ENCODE data around the gene ACOT7.
"Not testable (repeated sequence)": the region's sequence is repeated elsewhere in the genome, so short reads cannot be mapped to it uniquely, and the experiment has no call there.

ACOT7 gene

DNA sequence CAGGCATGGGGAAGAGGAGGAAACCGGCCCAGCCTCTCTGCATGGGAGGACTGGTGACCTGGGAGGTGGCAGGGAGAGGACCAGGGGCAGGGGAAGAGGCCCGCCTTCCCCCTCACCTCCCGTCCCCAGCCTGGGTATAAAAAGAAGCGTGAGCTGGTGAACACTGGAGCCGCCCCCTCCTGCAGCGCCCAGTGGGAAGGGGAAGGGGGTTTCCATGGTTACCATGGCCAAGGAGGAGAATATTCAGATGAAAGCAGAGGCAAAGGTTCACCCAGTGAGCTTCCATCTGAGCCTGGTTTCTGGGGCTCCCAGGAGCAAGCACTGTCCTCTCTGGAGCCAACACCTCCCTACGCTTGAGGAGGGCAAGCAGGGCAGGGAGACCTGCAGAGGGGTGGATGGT is 54.9 kb downstream of the ACOT7 start:
- DNase-seq: no peak

DNA sequence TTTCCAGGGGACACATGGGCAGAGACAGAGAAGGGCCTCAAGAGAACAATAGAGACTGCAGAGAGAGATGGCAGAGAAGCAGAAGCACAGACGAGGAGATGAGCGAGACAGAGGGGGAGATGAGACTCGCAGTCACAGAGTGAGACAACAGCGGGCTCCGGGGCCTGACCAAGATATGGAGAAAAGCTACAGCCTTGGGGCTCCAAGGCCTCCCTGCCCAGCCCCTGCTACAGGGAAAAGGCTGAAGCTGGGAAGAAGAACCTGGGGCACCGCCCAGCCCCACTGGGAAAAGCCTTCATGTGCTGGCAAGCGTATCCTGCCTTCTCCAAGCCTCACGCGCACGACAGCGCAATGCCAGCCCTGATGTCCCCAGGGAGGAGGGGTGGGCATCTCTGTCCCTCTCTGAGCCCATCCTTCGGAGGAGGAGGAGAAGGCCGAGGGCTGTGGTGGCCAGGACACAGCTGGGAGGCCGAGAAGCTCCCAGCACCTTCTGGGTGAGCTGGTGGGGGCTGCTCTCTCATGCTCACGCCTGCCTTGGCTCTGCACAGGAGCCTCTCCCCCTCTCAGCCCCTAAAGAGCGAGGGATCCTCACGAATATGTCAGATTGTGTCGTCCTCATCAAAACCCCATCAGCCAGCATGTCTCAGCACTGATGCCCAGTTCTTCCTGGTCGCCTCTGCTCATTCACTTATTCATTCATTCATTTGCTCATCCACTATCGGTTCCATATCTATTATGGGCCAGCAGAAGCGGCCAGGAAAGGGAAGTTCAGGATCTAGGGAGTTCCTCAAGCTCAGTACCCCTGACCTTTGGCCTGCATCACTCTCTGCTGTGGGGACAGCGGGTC is 56.6 kb downstream of the ACOT7 start:
- no peak for DNase-seq

DNA sequence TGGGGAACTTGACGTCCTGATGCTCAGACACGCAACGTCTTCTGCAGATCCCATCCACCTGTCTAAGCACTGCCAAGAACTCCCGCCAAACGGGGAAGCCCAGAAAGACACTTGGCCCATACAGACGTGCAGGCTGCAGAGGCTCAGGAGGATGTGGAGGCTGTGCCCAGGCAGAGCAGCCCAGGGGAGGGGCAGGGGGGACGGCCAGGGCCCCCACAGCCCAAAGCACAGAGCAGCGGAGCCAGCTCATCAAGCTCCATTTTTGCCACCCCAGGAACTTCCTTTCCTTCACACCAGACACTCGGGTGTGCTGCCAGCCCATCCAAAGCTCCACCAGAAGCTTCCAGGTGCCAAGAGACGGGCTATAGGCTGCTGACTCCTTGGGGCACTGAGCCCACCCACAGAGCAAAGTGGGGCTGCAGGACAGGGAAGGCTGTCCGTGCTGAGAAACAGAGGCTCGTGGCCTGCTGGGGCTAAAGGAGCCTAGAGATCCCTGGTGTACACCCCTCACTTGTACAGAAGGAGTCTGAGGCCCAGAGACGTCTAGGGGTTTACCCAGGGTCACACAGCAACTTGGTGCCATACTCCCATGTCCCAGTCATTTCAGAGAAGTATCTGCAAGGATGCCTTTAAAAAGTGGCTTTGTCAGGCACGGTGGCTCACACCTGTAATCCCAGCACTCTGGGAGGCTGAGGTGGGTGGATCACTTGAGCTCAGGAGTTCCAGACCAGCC is 59.1 kb downstream of the ACOT7 start:
- DNase-seq: no peak

DNA sequence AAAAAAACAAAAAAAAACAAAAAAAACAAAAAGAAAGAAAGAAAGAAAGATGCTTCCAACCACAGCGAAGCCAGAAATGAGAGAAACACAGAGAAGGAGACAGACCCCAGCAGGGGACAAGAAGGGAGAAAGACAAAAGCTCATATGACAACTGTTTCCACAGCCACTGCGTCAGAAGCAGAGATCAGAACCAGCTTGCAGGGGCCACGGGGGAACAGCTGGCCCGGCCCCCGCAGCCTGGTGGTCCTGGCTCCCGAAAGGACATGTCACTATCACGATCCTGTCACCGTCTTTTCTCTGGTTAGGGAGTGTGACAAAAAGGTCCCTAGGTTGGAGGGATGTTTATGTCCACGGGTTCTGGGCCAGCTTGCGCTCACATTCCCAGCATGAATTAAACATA is 60.7 kb downstream of the ACOT7 start:
- DNase-seq: no peak

DNA sequence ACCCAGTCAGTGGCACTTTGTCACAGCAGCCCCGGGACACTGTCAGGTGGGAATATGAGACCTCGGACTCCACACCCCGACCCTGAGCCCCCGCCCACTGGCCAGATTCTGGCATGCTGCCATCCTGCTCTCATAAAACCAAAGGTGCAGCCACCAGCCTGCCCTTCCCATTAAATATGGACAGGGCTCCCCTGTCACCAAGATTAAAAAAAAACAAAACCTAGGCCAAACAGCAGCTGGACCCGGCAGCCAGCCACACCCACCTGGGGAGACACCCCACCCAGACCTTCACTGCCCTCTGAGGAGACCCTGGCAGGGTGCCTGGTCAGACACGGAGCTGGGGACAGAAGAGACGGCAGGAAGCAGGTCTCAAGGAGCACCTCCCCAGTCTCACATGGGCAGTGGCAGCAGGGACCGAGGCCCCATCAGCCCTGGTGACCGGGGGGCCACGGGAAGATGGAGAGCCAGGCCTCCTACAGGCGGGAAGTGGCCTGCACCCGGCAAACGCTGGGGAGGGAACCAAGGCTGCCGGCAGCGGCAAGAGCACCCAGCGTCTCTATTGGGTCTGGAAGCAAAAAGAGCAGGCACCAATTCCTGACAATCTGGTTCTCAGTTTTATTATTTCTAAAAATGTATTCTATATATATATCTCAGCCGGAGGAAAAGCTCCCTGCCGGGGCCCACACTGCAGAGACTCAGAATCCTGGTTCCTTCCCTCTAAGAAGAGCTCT is 61.9 kb downstream of the ACOT7 start:
- no peak for DNase-seq

DNA sequence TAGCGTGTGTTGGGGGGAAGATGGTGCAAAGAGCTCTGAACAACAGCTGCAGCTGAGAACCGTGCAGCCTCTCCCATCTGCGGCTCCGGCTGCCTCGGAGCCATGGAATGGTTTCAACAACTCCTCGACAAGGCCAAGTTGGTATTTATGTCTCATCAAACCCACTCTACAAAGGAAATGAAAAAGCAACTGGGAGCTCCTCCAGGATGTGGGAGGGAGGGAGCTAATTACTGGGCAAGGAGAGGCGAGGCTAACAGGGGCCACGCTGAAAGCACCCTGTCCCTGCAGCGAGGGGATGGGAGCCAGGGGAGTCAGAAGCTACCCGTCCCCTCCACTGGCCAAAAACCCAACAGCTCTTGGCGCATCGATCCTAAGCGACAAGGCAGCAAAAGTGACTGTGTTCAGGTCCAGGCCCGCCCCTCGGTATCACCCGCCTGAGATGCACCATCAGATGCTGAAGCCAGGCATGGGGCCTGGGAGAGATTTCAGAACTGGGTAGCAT is 63.1 kb downstream of the ACOT7 start:
- DNase-seq: no peak

DNA sequence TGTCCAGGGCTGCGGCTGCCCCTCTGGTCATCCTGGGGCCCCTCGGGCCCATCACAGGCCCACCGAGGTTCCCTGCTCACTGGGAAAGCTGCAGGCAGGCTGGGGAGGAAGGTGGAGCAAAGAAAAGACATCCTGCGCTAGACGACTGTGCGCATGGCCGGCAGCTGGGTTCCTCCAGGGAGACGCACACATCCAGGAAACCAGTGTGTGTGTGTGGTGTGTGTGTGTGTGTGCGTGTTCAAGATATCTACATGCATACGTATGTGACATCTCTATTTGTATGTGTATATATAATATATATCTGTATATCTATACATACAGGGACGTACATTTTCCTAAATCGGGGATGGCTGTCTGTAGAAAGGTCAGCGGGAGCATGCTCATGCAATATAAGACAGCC is 63.7 kb downstream of the ACOT7 start:
- no peak for DNase-seq

DNA sequence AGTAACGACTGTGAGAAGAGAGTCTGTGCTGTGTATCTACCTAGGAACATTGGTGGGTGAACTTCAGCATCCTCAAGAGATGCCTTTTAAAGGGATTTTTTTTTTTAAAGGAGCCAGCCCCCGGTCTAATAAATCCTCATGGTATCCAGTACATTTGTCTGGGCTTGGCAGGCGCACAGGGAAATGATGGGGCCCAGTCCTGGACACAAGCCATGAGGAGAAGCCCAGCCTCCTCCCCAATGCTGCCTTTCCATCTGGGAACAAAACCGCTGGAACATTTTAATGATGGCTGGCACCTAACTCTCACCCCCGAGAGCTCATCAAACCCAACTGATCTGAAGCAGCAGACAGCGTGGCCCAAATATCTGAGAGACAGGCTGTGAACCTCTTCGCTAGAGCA is 64.2 kb downstream of the ACOT7 start:
- no peak for DNase-seq

DNA sequence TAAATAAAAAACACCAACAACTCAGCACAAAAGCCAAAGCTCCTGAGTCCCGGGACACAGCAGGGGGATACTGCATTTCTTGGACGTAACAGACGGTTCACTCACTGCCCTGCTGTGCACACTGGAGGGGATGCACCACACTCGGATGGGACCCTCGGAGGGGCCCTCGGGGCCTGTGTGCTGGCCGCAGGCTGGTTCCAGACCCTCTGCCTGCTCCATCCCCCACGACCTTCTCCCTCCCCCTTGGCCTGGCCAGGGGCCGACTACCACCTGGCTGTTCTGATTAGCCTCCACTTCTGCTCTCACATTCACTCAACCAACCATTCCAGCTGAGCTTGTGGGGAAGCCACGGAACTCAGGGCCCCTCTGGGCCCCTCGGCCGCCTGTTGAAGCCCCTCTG is 64.9 kb downstream of the ACOT7 start:
- no peak for DNase-seq

DNA sequence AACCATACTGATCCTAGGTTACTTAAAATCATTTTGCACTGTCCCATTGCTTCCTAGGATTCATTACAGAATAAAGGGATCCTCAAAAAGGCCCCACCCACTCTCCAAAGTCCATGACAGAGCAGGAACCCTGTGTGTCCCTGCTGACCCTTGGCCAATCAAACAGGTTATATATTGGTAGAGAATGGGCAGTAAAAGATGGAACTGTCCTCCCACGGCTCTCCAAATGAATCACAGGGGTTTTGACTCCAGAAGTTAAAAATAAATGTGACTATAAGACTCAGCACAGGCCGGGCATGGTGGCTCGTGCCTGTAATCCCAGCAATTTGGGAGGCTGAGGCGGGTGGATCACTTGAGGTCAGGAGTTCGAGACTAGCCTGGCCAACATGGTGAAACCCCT is 65.5 kb downstream of the ACOT7 start:
- DNase-seq: no peak

DNA sequence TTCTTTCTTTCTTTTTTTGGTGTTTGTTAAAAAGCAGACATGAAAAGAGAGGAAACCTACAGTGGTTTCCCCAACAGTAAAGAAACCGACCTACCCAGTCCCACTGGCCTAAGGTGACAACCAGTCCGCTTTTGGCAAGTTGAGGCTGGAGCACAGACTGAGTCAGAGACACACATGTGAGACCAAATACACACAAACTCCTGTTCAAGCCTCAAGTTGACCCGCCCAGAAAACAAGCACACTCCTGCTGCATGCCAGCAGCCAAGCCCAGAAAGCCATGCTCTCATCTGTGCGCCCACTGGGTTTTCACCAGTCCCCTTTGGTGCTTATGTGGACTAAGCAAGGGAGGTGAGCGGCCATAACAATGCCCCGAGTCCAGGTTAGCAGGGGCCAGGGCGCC is 68.1 kb downstream of the ACOT7 start:
- no peak for DNase-seq

DNA sequence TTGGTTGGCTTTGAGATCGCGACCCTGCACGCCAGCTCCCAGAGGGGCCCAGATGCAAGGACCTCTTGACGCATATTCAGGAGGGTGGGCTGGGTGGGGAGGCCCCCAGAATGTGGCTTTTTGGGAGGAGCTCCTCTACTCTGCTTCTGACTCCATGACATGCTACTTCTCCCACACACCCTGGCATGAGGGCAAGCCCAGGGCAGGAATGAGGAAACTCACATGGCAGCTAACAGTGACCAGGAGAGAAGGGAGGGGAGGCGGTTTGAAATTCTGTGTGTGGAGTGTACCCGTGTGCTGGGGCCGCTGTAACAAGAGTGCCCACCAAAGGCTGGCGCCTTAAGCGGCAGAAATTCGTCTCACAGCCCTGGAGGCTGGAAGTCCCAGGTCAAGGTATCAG is 71.4 kb downstream of the ACOT7 start:
- no peak for DNase-seq

DNA sequence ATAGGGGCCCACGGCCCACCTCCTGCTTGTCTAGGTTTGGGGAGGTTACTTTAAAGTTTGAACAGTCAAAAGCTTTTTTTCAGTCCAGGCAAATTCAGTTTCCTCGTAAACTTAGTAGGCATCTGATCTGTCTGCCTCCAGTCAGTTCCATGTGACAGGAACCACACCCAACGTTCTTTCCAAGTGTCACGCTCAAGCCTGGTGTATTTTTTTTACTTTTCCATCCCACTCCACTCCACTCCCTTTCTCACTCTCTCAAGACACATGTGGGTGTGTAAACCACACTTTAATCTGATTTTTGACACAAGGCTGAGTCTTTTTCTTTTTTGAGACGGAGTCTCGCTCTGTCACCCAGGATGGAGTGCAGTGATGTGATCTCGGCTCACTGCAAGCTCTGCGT is 72.4 kb downstream of the ACOT7 start:
- no peak for DNase-seq

DNA sequence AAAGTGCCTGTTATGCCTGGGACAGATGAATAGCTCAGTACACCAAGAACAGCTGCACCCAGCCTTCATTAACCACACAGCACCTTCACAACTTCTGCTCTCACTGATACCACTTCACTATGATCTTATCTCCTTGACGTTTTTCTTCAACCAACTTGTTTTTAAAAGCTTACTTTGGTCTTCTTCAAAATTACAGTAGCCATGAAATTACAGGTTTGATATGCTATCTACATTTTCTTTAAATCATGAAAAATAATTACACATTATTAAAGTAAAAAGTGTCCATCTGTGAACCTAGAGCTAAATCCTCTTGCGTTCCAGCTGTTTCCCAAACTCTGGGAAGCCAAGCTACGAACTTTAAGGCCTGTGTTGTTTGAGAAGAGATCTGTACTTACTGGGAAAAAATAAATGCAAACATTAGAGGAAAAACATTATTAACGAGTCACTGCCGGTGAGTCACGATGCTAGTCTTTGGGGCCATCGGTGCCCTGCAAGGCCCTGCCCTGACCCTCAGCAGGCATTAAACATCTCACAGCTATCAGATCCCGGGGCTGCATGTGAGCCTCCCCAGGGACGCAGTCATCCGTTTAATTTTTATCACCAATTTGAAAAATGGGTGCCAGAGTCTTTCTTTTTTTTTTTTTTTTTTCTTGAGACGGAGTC is 76.3 kb downstream of the ACOT7 start:
- no peak for DNase-seq

DNA sequence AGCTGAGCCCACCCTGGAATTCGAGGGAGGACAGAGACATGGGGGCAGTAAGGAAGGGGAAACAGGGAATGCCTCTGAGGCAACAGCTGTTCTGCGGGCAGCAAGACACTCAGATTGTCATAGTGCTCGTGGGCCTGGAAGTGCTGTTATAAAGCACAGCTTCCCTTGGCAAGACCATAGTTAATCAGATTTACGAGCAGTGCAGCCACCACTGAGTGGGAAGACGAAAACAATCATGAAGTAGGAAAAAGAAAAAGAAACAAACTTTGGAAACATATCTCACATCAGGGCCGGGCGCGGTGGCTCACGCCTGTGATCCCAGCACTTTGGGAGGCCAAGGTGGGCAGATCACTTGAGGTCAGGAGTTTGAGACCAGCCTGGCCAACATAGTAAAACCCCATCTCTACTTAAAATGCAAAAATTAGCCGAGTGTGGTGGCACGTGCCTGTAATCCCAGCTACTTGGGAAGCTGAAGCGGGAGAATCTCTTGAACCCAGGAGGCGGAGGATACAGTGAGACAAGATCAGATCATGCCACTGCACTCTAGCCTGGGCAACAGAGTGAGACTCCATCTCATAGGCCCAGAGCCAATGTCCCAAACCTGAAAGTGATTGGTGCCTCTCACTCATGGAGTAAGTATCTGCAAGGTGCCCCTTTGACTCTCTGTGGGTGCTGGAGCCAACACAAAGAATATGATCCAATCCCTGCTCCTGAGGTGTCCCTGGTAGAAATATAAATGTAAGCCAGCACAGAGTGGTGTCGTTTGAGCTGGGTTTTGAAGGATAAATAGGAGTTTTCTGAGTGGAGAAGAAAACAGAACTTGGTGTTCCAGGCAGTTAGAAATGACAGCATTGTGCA is 77.1 kb downstream of the ACOT7 start:
- no peak for DNase-seq

DNA sequence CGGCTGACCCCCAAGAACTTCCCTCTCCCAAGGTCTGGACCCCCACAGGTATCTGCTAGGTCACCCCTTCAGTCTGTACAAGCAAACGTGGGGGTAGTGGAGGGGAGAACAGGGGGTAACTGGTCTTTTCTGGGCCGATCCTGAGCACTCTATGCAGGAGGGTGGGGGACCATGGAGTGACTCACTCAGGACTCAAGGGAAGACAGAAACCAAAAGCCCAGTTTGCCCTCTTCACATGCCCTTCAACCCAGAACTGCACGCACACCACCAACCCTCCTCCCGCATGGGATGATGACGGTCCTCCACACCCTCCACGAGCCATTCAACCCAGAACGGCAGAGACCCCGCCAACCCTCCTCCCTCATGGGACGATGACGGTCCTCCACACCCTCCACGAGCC is 79.1 kb downstream of the ACOT7 start:
- no peak for DNase-seq

DNA sequence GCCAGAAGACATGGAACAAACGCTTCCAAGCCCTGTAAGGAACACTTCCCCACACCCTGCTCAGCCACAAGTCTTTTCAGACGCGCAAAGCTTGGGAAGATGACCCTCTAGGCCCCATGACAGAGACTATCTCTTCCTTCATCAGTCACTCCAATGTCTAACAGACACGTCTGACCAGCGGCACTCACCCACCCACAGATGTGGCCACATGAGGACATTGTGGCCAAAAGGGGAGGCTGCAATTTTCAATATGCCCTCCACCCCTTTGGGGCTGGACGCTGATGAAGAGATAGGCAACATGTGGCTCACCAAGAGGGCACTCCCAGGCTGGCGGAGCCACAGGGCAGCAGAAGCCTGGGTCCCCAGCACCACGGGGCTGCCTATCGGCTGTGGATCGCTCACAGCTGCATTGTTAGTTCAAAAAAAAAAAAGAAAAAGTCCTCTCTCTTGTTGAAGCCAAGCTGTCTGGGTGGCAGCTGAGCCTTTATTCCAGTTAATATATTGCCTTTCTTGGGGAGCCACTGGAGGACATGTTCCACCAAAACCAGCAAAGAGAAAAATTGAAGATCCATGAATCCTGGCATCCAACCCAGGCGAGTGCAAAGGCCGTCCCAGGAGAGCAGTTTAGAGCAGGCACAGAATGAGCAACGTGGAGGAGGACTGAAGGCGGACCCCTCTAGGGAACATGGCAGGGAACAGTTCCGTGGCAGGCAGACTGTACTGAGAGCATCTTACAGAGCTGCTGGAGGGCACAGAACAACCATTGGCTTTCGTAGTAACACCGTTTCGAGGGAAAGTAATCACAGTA is 80.0 kb downstream of the ACOT7 start:
- DNase-seq: no peak

DNA sequence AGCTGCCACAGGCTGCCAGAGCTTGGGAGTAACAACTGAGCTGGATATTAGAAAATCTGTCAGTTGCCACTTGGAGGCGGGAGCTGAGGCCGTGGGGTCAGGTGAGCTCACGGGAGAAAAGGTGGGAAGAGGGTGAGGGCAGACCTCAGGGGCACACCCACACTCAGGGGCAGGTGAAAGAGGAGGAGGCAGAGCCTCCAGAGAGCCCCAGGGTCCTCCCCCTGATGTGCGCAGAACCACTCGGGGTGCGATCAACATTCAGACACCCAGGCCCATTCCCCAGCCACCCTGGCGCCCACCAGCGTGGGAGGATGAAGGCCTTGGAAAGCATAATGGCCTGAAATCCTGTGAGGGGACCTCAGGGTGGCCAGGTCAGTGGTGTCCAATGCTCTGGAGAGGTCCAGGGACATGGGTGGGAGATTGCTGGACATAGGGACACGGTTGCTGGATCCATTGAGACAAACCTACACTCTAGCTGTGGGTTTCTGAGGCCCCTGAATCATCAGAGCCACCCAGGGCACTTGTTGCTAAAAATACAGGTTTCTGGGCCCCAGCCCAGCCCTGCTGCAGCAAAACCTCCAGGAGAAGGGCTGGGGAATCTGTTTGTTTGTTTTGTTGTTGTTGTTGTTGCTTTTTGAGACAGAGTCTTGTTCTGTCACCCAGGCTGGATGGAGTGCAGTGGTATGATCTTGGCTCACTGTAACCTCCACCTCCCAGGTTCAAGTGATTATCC is 83.3 kb downstream of the ACOT7 start:
- no peak for DNase-seq

DNA sequence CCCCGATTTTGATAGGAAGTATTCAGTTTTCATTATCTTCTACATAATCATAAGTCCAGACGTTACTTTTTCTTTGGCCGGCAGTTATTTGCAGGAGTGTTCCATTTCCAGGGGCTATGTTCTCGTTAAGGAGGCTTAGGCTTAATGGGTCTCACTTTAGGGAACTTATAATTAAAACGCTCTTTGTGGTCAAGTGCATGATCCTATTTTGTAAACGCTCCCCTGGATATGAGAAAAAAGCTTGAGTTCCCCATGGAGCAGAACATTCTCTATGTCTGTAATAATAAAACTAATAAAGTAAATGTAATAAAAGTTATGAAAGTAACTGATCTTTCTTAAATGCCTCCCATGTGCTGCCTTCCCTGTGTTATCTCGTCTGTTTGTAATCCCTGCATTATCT is 84.0 kb downstream of the ACOT7 start:
- DNase-seq: no peak

DNA sequence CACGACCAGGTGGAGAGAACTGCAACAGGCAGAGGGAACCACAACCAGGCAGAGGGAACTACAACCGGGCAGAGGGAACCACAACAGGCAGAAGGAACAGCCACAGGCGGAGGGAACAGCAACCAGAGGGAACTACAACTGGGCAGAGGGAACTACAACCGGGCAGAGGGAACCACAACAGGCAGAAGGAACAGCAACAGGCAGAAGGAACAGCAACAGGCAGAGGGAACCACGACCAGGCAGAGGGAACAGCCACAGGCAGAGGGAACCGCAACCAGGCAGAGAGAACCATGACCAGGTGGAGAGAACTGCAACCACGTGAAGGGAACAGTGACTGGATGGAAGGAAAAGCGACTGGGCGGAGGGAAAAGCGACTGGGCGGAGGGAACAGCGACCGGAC is 85.1 kb downstream of the ACOT7 start:
- DNase-seq: no peak

DNA sequence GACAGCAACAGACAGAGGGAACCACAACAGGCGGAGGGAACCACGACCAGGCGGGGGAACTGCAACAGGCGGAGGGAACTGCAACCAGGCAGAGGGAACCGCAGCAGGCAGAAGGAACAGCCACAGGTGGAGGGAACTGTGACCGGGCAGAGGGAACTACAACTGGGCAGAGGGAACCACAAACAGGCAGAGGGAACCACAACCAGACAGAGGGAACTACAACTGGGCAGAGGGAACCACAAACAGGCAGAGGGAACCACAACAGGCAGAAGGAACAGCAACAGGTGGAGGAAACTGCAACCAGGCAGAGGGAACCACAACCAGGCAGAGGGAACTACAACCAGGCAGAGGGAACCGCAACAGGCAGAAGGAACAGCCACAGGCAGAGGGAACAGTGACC is 85.9 kb downstream of the ACOT7 start:
- DNase-seq: not testable (repeated sequence)

Measured in stimulated activated CD4-positive, alpha-beta T cell treated with anti-CD3 and anti-CD28 coated beads, Interleukin-4, amount 100 ng/mL, for 24 hours (primary cell).